SK-N-SH treated with all-trans-retinoic acid at 6 μM for 48 hours (cell line): ENCODE data around the gene GALNT17.

ENCODE experiments used
- ATAC-seq: fragments of 200-7000 bp; cut with Tn5 transposase; 3 replicates; pipeline ENCODE4 v1.9.1; 2020; ENCODE audit warnings: mild to moderate bottlenecking, moderate library complexity
- ARNTL ChIP-seq: fragments of 450-650 bp; formaldehyde crosslinking; IDR thresholded peaks from 2 replicates; pipeline ENCODE4 v1.5.0; 2020; ENCODE audit warnings: low read depth, mild to moderate bottlenecking, moderate library complexity, borderline replicate concordance
- BACH2 ChIP-seq: fragments of 250-450 bp; sonication (Bioruptor Pico); IDR thresholded peaks from 2 replicates; pipeline ENCODE4 v1.9.0; 2021; ENCODE audit warnings: mild to moderate bottlenecking, borderline replicate concordance
- ESRRG ChIP-seq: fragments of 250-450 bp; sonication (Bioruptor Pico); IDR thresholded peaks from 2 replicates; pipeline ENCODE4 v1.6.1; 2021; ENCODE audit warnings: mild to moderate bottlenecking
- GLIS3 ChIP-seq: fragments of 250-450 bp; sonication (Bioruptor Pico); IDR thresholded peaks from 2 replicates; pipeline ENCODE4 v1.5.0; 2020; ENCODE audit warnings: mild to moderate bottlenecking, moderate library complexity
- ISL1 ChIP-seq: fragments of 250-450 bp; sonication (Bioruptor Pico); IDR thresholded peaks from 2 replicates; pipeline ENCODE4 v2.1.2; 2022; ENCODE audit warnings: mild to moderate bottlenecking, moderate library complexity
- OSR1 ChIP-seq: fragments of 250-450 bp; sonication (Bioruptor Pico); IDR thresholded peaks from 2 replicates; pipeline ENCODE4 v1.8.0; 2022; ENCODE audit warnings: moderate library complexity, mild to moderate bottlenecking, inconsistent platforms
- PPARA ChIP-seq: fragments of 250-450 bp; sonication (Bioruptor Pico); IDR thresholded peaks from 2 replicates; pipeline ENCODE4 v1.5.0; 2020; ENCODE audit warnings: mild to moderate bottlenecking, borderline replicate concordance
- RARB ChIP-seq: fragments of 250-450 bp; sonication (Bioruptor Pico); IDR thresholded peaks from 2 replicates; pipeline ENCODE4 v1.8.0; 2021; ENCODE audit warnings: mild to moderate bottlenecking, moderate library complexity
- SNAI2 ChIP-seq: fragments of 250-450 bp; sonication (Bioruptor Pico); IDR thresholded peaks from 2 replicates; pipeline ENCODE4 v1.5.0; 2020; ENCODE audit warnings: mild to moderate bottlenecking, moderate library complexity
- TOX ChIP-seq: fragments of 250-450 bp; sonication (Bioruptor Pico); IDR thresholded peaks from 2 replicates; pipeline ENCODE4 v1.8.0; 2021; ENCODE audit warnings: mild to moderate bottlenecking, moderate library complexity, borderline replicate concordance
- ZC3H10 ChIP-seq: fragments of 250-450 bp; sonication (Bioruptor Pico); IDR thresholded peaks from 2 replicates; pipeline ENCODE4 v1.5.1; 2021; ENCODE audit warnings: mild to moderate bottlenecking, moderate library complexity
- ZFP3 ChIP-seq: fragments of 250-450 bp; sonication (Bioruptor Pico); IDR thresholded peaks from 2 replicates; pipeline ENCODE4 v1.5.0; 2020; ENCODE audit warnings: mild to moderate bottlenecking, moderate library complexity
- ZNF70 ChIP-seq: fragments of 450-650 bp; formaldehyde crosslinking; IDR thresholded peaks from 2 replicates; pipeline ENCODE4 v1.5.0; 2020; ENCODE audit warnings: mild to moderate bottlenecking, moderate library complexity
- ZNF8 ChIP-seq: fragments of 450-650 bp; formaldehyde crosslinking; IDR thresholded peaks from 2 replicates; pipeline ENCODE4 v1.5.0; 2020; ENCODE audit warnings: mild to moderate bottlenecking, moderate library complexity
- TF ChIP-seq, protein P1 (sequence below): fragments of 250-450 bp; sonication (Bioruptor Pico); IDR thresholded peaks from 2 replicates; pipeline ENCODE4 v1.5.0; 2020; ENCODE audit warnings: mild to moderate bottlenecking, moderate library complexity
- TF ChIP-seq, protein P2 (sequence below): fragments of 250-450 bp; sonication (Bioruptor Pico); IDR thresholded peaks from 2 replicates; pipeline ENCODE4 v1.8.0; 2021; ENCODE audit warnings: low read depth, mild to moderate bottlenecking, moderate library complexity, borderline replicate concordance
- TF ChIP-seq, protein P3 (sequence below): fragments of 250-450 bp; sonication (Bioruptor Pico); IDR thresholded peaks from 2 replicates; pipeline ENCODE4 v1.5.1; 2020; ENCODE audit warnings: low read depth, mild to moderate bottlenecking, moderate library complexity
- TF ChIP-seq, protein P4 (sequence below): fragments of 250-450 bp; sonication (Bioruptor Pico); IDR thresholded peaks from 2 replicates; pipeline ENCODE4 v1.5.1; 2021; ENCODE audit warnings: mild to moderate bottlenecking, moderate library complexity
- TF ChIP-seq, protein P5 (sequence below): fragments of 250-450 bp; sonication (Bioruptor Pico); IDR thresholded peaks from 2 replicates; pipeline ENCODE4 v1.8.0; 2020; ENCODE audit warnings: mild to moderate bottlenecking, moderate library complexity, borderline replicate concordance

GALNT17 gene

DNA sequence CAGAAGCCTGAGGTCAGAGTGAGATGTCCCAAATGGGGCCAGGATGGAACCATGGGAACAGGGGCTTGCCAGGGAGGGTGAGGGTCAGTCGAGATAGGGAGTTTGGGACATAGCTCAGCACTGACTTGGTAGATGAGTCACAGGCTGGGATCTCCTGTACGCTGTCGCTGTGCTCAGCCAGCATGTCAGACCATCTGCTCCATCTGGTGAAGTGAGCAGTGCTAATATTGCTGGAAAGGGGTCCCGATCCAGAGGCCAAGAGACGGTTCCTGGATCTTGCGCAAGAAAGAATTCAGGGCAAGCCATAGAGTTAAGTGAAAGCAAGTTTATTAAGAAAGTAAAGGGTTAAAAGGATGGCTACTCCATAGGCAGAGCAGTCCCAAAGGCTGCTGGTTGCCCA, 505.6 kb downstream of the GALNT17 start:
- no peak for ATAC-seq
- no peak for TF ChIP-seq ZC3H10
- TF ChIP-seq ZNF8 (CRISPR knock-in tag) = no peak

DNA sequence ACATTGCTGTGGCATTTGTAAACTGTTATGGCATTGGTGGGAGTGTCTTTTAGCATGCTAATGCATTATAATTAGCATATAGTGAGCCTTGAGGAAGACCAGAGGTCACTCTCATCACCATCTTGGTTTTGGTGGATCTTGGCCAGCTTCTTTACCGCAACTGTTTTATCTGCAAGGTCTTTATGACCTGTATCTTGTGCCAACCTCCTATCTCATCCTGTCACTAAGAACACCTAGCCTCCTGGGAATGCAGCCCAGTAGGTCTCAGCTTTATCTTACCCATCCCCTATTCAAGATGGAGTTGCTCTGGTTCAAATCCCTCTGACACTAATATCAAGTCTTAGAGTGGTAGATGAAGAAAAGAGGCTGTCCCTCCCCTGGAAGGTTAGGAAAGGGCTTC, 506.2 kb downstream of the GALNT17 start:
- ATAC-seq = no peak
- TF ChIP-seq ESRRG (CRISPR knock-in tag) (no peak), ZNF70 (no peak), GLIS3 (CRISPR knock-in tag) (no peak), ARNTL (no peak), SNAI2 (CRISPR knock-in tag) (no peak), RARB (CRISPR knock-in tag) (no peak), ISL1 (CRISPR knock-in tag) (no peak), PPARA (no peak), ZFP3 (CRISPR knock-in tag) (no peak), BACH2 (CRISPR knock-in tag) (no peak), TOX (CRISPR knock-in tag) (no peak), OSR1 (CRISPR knock-in tag) (no peak)
- TF ChIP-seq, protein P1, sequence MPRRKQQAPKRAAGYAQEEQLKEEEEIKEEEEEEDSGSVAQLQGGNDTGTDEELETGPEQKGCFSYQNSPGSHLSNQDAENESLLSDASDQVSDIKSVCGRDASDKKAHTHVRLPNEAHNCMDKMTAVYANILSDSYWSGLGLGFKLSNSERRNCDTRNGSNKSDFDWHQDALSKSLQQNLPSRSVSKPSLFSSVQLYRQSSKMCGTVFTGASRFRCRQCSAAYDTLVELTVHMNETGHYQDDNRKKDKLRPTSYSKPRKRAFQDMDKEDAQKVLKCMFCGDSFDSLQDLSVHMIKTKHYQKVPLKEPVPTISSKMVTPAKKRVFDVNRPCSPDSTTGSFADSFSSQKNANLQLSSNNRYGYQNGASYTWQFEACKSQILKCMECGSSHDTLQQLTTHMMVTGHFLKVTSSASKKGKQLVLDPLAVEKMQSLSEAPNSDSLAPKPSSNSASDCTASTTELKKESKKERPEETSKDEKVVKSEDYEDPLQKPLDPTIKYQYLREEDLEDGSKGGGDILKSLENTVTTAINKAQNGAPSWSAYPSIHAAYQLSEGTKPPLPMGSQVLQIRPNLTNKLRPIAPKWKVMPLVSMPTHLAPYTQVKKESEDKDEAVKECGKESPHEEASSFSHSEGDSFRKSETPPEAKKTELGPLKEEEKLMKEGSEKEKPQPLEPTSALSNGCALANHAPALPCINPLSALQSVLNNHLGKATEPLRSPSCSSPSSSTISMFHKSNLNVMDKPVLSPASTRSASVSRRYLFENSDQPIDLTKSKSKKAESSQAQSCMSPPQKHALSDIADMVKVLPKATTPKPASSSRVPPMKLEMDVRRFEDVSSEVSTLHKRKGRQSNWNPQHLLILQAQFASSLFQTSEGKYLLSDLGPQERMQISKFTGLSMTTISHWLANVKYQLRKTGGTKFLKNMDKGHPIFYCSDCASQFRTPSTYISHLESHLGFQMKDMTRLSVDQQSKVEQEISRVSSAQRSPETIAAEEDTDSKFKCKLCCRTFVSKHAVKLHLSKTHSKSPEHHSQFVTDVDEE (CRISPR knock-in tag) = no peak
- TF ChIP-seq, protein P2, sequence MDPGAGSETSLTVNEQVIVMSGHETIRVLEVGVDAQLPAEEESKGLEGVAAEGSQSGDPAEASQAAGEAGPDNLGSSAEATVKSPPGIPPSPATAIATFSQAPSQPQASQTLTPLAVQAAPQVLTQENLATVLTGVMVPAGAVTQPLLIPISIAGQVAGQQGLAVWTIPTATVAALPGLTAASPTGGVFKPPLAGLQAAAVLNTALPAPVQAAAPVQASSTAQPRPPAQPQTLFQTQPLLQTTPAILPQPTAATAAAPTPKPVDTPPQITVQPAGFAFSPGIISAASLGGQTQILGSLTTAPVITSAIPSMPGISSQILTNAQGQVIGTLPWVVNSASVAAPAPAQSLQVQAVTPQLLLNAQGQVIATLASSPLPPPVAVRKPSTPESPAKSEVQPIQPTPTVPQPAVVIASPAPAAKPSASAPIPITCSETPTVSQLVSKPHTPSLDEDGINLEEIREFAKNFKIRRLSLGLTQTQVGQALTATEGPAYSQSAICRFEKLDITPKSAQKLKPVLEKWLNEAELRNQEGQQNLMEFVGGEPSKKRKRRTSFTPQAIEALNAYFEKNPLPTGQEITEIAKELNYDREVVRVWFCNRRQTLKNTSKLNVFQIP (CRISPR knock-in tag) = no peak
- TF ChIP-seq, protein P3, sequence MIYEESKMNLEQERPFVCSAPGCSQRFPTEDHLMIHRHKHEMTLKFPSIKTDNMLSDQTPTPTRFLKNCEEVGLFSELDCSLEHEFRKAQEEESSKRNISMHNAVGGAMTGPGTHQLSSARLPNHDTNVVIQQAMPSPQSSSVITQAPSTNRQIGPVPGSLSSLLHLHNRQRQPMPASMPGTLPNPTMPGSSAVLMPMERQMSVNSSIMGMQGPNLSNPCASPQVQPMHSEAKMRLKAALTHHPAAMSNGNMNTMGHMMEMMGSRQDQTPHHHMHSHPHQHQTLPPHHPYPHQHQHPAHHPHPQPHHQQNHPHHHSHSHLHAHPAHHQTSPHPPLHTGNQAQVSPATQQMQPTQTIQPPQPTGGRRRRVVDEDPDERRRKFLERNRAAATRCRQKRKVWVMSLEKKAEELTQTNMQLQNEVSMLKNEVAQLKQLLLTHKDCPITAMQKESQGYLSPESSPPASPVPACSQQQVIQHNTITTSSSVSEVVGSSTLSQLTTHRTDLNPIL (CRISPR knock-in tag) = no peak
- TF ChIP-seq, protein P4, sequence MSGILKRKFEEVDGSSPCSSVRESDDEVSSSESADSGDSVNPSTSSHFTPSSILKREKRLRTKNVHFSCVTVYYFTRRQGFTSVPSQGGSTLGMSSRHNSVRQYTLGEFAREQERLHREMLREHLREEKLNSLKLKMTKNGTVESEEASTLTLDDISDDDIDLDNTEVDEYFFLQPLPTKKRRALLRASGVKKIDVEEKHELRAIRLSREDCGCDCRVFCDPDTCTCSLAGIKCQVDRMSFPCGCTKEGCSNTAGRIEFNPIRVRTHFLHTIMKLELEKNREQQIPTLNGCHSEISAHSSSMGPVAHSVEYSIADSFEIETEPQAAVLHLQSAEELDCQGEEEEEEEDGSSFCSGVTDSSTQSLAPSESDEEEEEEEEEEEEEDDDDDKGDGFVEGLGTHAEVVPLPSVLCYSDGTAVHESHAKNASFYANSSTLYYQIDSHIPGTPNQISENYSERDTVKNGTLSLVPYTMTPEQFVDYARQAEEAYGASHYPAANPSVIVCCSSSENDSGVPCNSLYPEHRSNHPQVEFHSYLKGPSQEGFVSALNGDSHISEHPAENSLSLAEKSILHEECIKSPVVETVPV (CRISPR knock-in tag) = no peak
- TF ChIP-seq, protein P5, sequence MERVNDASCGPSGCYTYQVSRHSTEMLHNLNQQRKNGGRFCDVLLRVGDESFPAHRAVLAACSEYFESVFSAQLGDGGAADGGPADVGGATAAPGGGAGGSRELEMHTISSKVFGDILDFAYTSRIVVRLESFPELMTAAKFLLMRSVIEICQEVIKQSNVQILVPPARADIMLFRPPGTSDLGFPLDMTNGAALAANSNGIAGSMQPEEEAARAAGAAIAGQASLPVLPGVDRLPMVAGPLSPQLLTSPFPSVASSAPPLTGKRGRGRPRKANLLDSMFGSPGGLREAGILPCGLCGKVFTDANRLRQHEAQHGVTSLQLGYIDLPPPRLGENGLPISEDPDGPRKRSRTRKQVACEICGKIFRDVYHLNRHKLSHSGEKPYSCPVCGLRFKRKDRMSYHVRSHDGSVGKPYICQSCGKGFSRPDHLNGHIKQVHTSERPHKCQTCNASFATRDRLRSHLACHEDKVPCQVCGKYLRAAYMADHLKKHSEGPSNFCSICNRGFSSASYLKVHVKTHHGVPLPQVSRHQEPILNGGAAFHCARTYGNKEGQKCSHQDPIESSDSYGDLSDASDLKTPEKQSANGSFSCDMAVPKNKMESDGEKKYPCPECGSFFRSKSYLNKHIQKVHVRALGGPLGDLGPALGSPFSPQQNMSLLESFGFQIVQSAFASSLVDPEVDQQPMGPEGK (CRISPR knock-in tag) = no peak

DNA sequence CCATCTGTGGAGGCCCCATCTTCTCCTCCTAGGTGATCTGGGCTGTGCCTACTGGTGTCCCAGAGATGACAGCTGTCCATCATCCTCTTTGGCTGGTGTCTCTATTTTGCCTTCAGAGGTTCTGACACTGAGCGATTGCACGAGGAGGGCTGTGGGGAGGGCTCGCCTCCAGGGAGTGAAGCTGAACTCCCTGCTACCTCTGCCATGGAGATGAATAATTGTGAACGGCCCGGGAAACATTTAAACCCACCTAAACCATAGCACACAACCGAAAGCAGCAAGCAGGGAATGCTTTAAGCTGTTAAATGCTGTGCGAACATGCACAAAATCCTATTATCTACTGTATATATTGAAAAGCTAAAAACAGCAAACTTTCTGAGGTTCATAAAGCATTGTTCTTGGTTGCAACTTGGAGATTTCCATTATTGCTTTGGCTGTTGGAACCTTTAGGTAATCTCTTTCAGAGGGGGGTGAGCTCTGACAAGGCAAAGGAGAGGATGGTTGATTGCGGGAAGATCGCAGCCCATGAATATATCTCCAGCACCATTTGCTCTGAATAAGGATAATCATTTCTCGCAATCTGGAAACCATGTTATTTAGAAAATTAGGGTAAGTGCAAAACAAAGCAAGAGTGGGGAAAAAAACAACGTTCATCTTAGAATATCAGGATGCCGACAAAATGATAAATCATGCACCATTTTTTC, 507.6 kb downstream of the GALNT17 start:
- no peak for ATAC-seq
- TF ChIP-seq, protein P5 (CRISPR knock-in tag) = no peak
- TF ChIP-seq, protein P2 (CRISPR knock-in tag) = no peak
- no peak for TF ChIP-seq ARNTL
- TF ChIP-seq PPARA = no peak
- no peak for TF ChIP-seq ZNF8 (CRISPR knock-in tag)
- TF ChIP-seq BACH2 (CRISPR knock-in tag) = no peak
- TF ChIP-seq ISL1 (CRISPR knock-in tag) = no peak
- no peak for TF ChIP-seq ESRRG (CRISPR knock-in tag)
- TF ChIP-seq, protein P4 (CRISPR knock-in tag) = no peak
- no peak for TF ChIP-seq SNAI2 (CRISPR knock-in tag)
